Smooth muscle cell (in vitro differentiated cells): ENCODE measurements around the gene MEIS2. TPM values are rescaled to one million over a fixed set of nuclear protein-coding genes. Genes with fewer than 3 reads are reported as not detected.

ENCODE experiments used
- DNase-seq: peaks from one replicate; lab custom pipeline; 2025; ENCODE audit not compliant: unreplicated experiment; lab: John Stamatoyannopoulos, UW
- H2AFZ ChIP-seq: fragments of 200-600 bp; sonication (generic); 2 replicates; pipeline ENCODE4 v1.6.0; 2016; ENCODE audit warnings: antibody characterized with exemption, low read depth, mild to moderate bottlenecking
- H3F3A ChIP-seq: fragments of 200-600 bp; sonication (generic); 2 replicates; pipeline ENCODE4 v1.6.0; 2017; ENCODE audit warnings: antibody characterized with exemption, low read depth
- H3K27ac ChIP-seq: fragments of 200-600 bp; sonication (generic); 2 replicates; pipeline ENCODE4 v1.5.1; 2016; ENCODE audit warnings: low read depth, mild to moderate bottlenecking
- H3K27me3 ChIP-seq: fragments of 200-600 bp; sonication (generic); 2 replicates; pipeline ENCODE4 v1.6.1; 2016; ENCODE audit warnings: low read depth, mild to moderate bottlenecking
- H3K36me3 ChIP-seq: fragments of 200-600 bp; sonication (generic); 2 replicates; pipeline ENCODE4 v1.5.1; 2016; ENCODE audit warnings: low read depth
- H3K4me1 ChIP-seq: fragments of 200-600 bp; sonication (generic); 2 replicates; pipeline ENCODE4 v1.5.1; 2016; ENCODE audit warnings: low read depth
- H3K4me2 ChIP-seq: fragments of 200-600 bp; sonication (generic); 2 replicates; pipeline ENCODE4 v1.6.0; 2016; ENCODE audit warnings: mild to moderate bottlenecking
- H3K4me3 ChIP-seq: fragments of 200-600 bp; sonication (generic); 2 replicates; pipeline ENCODE4 v1.5.1; 2016; ENCODE audit warnings: mild to moderate bottlenecking
- H3K79me2 ChIP-seq: fragments of 200-600 bp; sonication (generic); 2 replicates; pipeline ENCODE4 v1.6.0; 2016; ENCODE audit warnings: low read depth, mild to moderate bottlenecking
- H3K9ac ChIP-seq: fragments of 200-600 bp; sonication (generic); 2 replicates; pipeline ENCODE4 v1.6.0; 2016; ENCODE audit warnings: low read depth
- H3K9me3 ChIP-seq: fragments of 200-600 bp; sonication (generic); replicated peaks from 2 replicates; pipeline ENCODE4 v1.5.1; 2016; ENCODE audit warnings: low read depth
- H4K20me1 ChIP-seq: fragments of 200-600 bp; sonication (generic); 2 replicates; pipeline ENCODE4 v1.6.0; 2016; ENCODE audit warnings: low read depth
- CTCF ChIP-seq: fragments of 200-600 bp; sonication (generic); IDR thresholded peaks from 2 replicates; pipeline ENCODE4 v1.5.1; 2017; ENCODE audit warnings: borderline replicate concordance, mild to moderate bottlenecking, antibody characterized with exemption; ENCODE audit not compliant: insufficient read depth, poor library complexity, severe bottlenecking
- WGBS: methylation state at CpG from one replicate; pipeline ENCODE4 v1.1.7; 2016; ENCODE audit warnings: low lambda C conversion rate; 5-methylcytosine and 5-hydroxymethylcytosine counted together
- polyA plus RNA-seq: library from polyadenylated mRNA; unstranded; fragments of >200 nt; fragmentation: Nextera tagmentation; extraction: Ambion mirVana; gene quantifications from 2 replicates; pipeline ENCODE4 v1.2.1, GENCODE V29; 2016
- total RNA-seq: library from RNA; depleted of rRNA; stranded (reverse); fragments of >200 nt; gene quantifications from 2 replicates; pipeline ENCODE4 v1.2.3, GENCODE V29; 2014

MEIS2 gene
- total and polyA plus RNA-seq, 2 experiments from 2014 or later: 13.0 to 33.4 TPM

- Histone ChIP-seq H3K4me1 (peaks cover 4% of the 10 kb centered on the region), H3K9me3 (no peaks in the 10 kb centered on the region), H3K4me3 (no peak overlapping the region), H3K27ac (no peak overlapping the region), H2AFZ (no peak overlapping the region), H3K36me3 (peaks cover 7% of the 10 kb centered on the region), H3F3A (no peaks in the 10 kb centered on the region), H3K9ac (no peak overlapping the region), H3K79me2 (no peaks in the 10 kb centered on the region), H4K20me1 (peaks cover 6% of the 10 kb centered on the region), H3K4me2 (no peak overlapping the region), H3K27me3 (no peaks in the 10 kb centered on the region)
- 90% methylated on average over 5 of the region's 5 CpGs for WGBS
- TF ChIP-seq CTCF: no peak
- DNase-seq: no peak
Observed at GRCh38 chr15:36925049-36925448, 175.3 kb downstream of the MEIS2 start.

DNA sequence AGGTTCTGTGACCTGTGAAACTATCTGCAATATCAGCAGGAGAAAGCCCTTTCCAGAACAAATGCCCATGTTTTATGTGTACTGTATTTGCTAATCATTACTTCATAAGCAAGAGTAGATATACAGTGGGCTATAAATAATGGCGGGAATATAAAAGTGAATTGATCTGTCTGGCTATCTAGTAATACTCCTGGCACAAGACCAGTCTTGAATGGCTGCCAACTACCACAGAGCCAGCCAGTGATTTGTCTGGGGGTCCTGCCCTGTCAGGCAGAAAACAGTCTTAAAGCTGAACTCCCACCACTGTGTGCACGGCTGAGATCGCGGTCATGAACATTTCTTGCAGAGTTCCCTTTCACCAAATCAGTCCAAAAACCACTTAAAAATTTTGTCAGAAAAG, 176.3 kb downstream of the MEIS2 start:
- Histone ChIP-seq H3K27me3 (no peaks in the 10 kb centered on the region), H3K27ac (no peak overlapping the region), H4K20me1 (peaks cover 6% of the 10 kb centered on the region), H3K9me3 (no peaks in the 10 kb centered on the region), H2AFZ (no peak overlapping the region), H3K79me2 (no peaks in the 10 kb centered on the region), H3K36me3 (peaks cover 1% of the 10 kb centered on the region), H3F3A (no peaks in the 10 kb centered on the region), H3K9ac (no peak overlapping the region), H3K4me2 (no peak overlapping the region), H3K4me3 (no peak overlapping the region), H3K4me1 (peaks cover 4% of the 10 kb centered on the region)
- no peak for DNase-seq
- whole genome bisulfite sequencing: 96% methylated on average over 4 of the region's 4 CpGs
- TF ChIP-seq CTCF: no peak

GRCh38 chr15:36921484-36922091, 178.8 kb downstream of the MEIS2 start:
- no peak for DNase-seq
- peaks cover 4% of the 10 kb centered on the region for H3K4me1 ChIP-seq
- no peaks in the 10 kb centered on the region for H3K27me3 ChIP-seq
- H3K9ac ChIP-seq: no peak overlapping the region
- no peaks in the 10 kb centered on the region for H3K9me3 ChIP-seq
- peaks cover 6% of the 10 kb centered on the region for H4K20me1 ChIP-seq
- no peaks in the 10 kb centered on the region for H3F3A ChIP-seq
- H3K4me3 ChIP-seq: no peak overlapping the region
- no peak overlapping the region for H2AFZ ChIP-seq
- H3K79me2 ChIP-seq: no peaks in the 10 kb centered on the region
- no peak overlapping the region for H3K4me2 ChIP-seq
- 92% methylated on average over 9 of the region's 9 CpGs for WGBS
- TF ChIP-seq CTCF: no peak
- H3K36me3 ChIP-seq: no peaks in the 10 kb centered on the region
- H3K27ac ChIP-seq: no peak overlapping the region

DNA sequence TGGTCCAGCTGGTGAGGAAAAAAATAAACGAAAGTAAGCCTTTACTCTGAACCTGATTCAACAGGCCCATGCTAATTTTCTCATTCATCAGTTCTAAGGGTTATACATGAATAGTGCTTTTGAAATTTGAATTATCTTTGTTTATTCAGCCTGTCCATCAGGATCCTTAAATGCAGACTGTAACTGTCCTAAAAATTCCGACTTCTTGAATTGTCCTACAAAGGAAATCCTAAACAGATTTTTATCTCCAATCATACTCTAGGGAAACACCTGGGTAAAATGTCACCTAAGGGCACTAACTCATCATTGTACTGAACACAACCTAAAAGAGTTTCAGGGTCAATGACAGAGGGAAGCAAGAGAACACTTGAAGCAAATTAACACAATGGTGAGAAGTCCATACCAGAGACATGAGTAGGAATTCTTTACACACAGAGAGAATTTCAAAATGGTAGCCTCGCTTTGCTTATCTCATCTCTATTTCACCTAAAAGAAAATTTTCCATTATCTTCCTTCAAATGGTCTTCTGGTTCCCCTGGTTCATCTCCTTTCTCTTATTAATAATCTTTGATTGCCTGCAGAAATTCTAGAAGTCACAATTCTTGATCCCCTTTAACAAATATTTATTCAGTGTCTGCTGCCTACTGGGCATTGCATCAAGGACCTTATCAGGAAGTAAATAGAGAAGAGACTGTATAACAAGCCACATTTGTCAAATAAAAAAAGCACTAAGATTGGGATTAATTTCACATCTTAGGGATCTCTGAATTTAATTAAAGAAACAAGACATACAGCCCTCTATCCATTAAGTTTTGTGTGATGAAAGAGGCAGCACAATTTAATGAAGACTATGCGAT, 182.7 kb downstream of the MEIS2 start:
- Histone ChIP-seq H3F3A (no peaks in the 10 kb centered on the region), H2AFZ (no peak overlapping the region), H4K20me1 (peaks cover under 1% of the 10 kb centered on the region), H3K79me2 (no peaks in the 10 kb centered on the region), H3K9me3 (no peaks in the 10 kb centered on the region), H3K9ac (no peak overlapping the region), H3K36me3 (no peaks in the 10 kb centered on the region), H3K4me2 (no peak overlapping the region), H3K4me1 (peaks cover 5% of the 10 kb centered on the region), H3K4me3 (no peak overlapping the region), H3K27me3 (no peaks in the 10 kb centered on the region), H3K27ac (no peak overlapping the region)
- no peak for DNase-seq
- TF ChIP-seq CTCF: no peak
- 76% methylated on average over 4 of the region's 4 CpGs for WGBS
